Activated CD8-positive, alpha-beta memory T cell treated with anti-CD3 and anti-CD28 coated beads for 36 hours (primary cell): ENCODE results near the gene SDC4. TPM values are rescaled to one million over a fixed set of nuclear protein-coding genes. Genes with fewer than 3 reads are reported as not detected.

Experiments used
- CTCF ChIA-PET: fragments of 350-600 bp; sonication (Branson Sonifier 250); formaldehyde crosslinking; loops from one replicate; lab custom pipeline; 2021; ENCODE audit warnings: antibody characterized with exemption; lab: Charles Lee
- POLR2A ChIA-PET: fragments of 350-600 bp; sonication (Branson Sonifier 250); formaldehyde crosslinking; loops from one replicate; lab custom pipeline; 2021; ENCODE audit warnings: antibody characterized with exemption; lab: Charles Lee
- total RNA-seq, 2 experiments: library from RNA; stranded (reverse); gene quantifications; one replicate each; pipeline ENCODE4 v1.2.3, GENCODE V29; 2021

The SDC4 gene
- total RNA-seq, 2 experiments from 2014 or later = 88.0 to 88.3 TPM

GRCh38 chr20:45294003-45294368, 54.2 kb downstream of the SDC4 start:
- ChIA-PET POLR2A (interaction anchor here (0.9 kb wide), 1 partner anchor 8 kb away, joined by 3 read pairs; no protein-coding TSS in a partner anchor), CTCF (interaction anchor here (0.6 to 2.4 kb wide), 21 partner anchors 10 to 720 kb away, joined by 3 to 25 read pairs (median 4); partner anchors contain the start of gene SYS1)

- ChIA-PET POLR2A (interaction anchor here (0.9 kb wide), 1 partner anchor 9 kb away, joined by 3 read pairs; no protein-coding TSS in a partner anchor), CTCF (interaction anchor here (0.6 to 3.1 kb wide), 24 partner anchors 8 to 721 kb away, joined by 3 to 25 read pairs (median 4); partner anchors contain the start of gene SYS1)
Measured at GRCh38 chr20:45293041-45294002, 54.9 kb downstream of the SDC4 start.

GRCh38 chr20:45292343-45292742, 55.9 kb downstream of the SDC4 start:
- ChIA-PET CTCF (interaction anchor here (0.6 to 3.1 kb wide), 12 partner anchors 9 to 248 kb away, joined by 3 to 15 read pairs (median 5); no protein-coding TSS in a partner anchor), POLR2A (no interaction called here)

GRCh38 chr20:45291526-45291925, 56.7 kb downstream of the SDC4 start:
- ChIA-PET CTCF (interaction anchor here (1.3 to 3.1 kb wide), 12 partner anchors 11 to 247 kb away, joined by 3 to 15 read pairs (median 5); no protein-coding TSS in a partner anchor), POLR2A (no interaction called here)

GRCh38 chr20:45290677-45291355, 57.4 kb downstream of the SDC4 start:
- POLR2A ChIA-PET = no interaction called here
- CTCF ChIA-PET = interaction anchor here (0.9 to 3.1 kb wide), 14 partner anchors 10 to 280 kb away, joined by 3 to 17 read pairs (median 6); no protein-coding TSS in a partner anchor

- ChIA-PET POLR2A (no interaction called here), CTCF (interaction anchor here (0.9 to 3.1 kb wide), 11 partner anchors 10 to 280 kb away, joined by 3 to 17 read pairs (median 6); no protein-coding TSS in a partner anchor)
Measured at GRCh38 chr20:45289942-45290676, 58.1 kb downstream of the SDC4 start.

- CTCF ChIA-PET = no interaction called here
- POLR2A ChIA-PET = no interaction called here
Measured at GRCh38 chr20:45288860-45289259, 59.4 kb downstream of the SDC4 start.

- CTCF ChIA-PET = no interaction called here
- POLR2A ChIA-PET = no interaction called here
Measured at GRCh38 chr20:45288376-45288775, 59.8 kb downstream of the SDC4 start.

GRCh38 chr20:45283551-45284057, 64.6 kb downstream of the SDC4 start:
- CTCF ChIA-PET = interaction anchor here (1.5 kb wide), 1 partner anchor 11 kb away, joined by 8 read pairs; no protein-coding TSS in a partner anchor

GRCh38 chr20:45282700-45283550, 65.3 kb downstream of the SDC4 start:
- POLR2A ChIA-PET = no interaction called here
- CTCF ChIA-PET = no interaction called here

More at GRCh38 chr20:45283551-45284057, 64.6 kb downstream of the SDC4 start:
- POLR2A ChIA-PET = no interaction called here

GRCh38 chr20:45279992-45280391, 68.2 kb downstream of the SDC4 start:
- POLR2A ChIA-PET = no interaction called here
- CTCF ChIA-PET = interaction anchor here (1.3 kb wide), 1 partner anchor 11 kb away, joined by 6 read pairs; no protein-coding TSS in a partner anchor

GRCh38 chr20:45275338-45275737, 72.9 kb downstream of the SDC4 start:
- ChIA-PET CTCF (interaction anchor here (0.8 kb wide), 1 partner anchor 18 kb away, joined by 3 read pairs; no protein-coding TSS in a partner anchor), POLR2A (no interaction called here)

Other genes with a start within 250 kb of the SDC4 start
- gene KCNS1, start 247.3 kb downstream of the SDC4 start, total RNA-seq = under 1 TPM; 0.52 to 0.70 TPM
- not detected for gene WFDC5, start 233.2 kb downstream of the SDC4 start, total RNA-seq
- gene WFDC12, start 224.0 kb downstream of the SDC4 start, total RNA-seq = not detected
- gene PI3, start 173.5 kb downstream of the SDC4 start, total RNA-seq = not detected
- not detected for gene SEMG1, start 141.4 kb downstream of the SDC4 start, total RNA-seq
- gene SEMG2, start 127.1 kb downstream of the SDC4 start, total RNA-seq = not detected
- not detected for gene SLPI, start 93.9 kb downstream of the SDC4 start, total RNA-seq
- not detected for gene RBPJL, start 41.6 kb downstream of the SDC4 start, total RNA-seq
- gene MATN4, start 40.1 kb downstream of the SDC4 start, total RNA-seq = under 1 TPM; 0.32 to 0.36 TPM
- 10 to 100 TPM; 33.2 to 38.8 TPM for gene SYS1, start 14.7 kb upstream of the SDC4 start, total RNA-seq
- gene TP53TG5, start 29.9 kb upstream of the SDC4 start, total RNA-seq = under 1 TPM in 1 of 2 experiments, not detected in 1; 0.19 TPM
- gene DBNDD2, start 59.9 kb upstream of the SDC4 start, total RNA-seq = 10 to 100 TPM; 10.4 to 10.6 TPM
- 10 to 100 TPM; 76.6 to 80.1 TPM for gene PIGT, start 67.7 kb upstream of the SDC4 start, total RNA-seq
- gene WFDC2, start 121.3 kb upstream of the SDC4 start, total RNA-seq = not detected
- gene SPINT3, start 167.2 kb upstream of the SDC4 start, total RNA-seq = not detected
- gene WFDC6, start 191.1 kb upstream of the SDC4 start, total RNA-seq = not detected
- not detected for gene EPPIN, start 199.0 kb upstream of the SDC4 start, total RNA-seq
- gene WFDC8, start 230.9 kb upstream of the SDC4 start, total RNA-seq = not detected